ENCODE measurements around the gene LY6G6C. TPM values are rescaled to one million over a fixed set of nuclear protein-coding genes. Genes with fewer than 3 reads are reported as not detected.
A peak's percentile ranks its signal among the peaks of the same experiment; 100 is the strongest.

Gene LY6G6C
- total and polyA plus RNA-seq, 4 donors: 0.14 to 0.16 TPM; not detected in 2

DNA sequence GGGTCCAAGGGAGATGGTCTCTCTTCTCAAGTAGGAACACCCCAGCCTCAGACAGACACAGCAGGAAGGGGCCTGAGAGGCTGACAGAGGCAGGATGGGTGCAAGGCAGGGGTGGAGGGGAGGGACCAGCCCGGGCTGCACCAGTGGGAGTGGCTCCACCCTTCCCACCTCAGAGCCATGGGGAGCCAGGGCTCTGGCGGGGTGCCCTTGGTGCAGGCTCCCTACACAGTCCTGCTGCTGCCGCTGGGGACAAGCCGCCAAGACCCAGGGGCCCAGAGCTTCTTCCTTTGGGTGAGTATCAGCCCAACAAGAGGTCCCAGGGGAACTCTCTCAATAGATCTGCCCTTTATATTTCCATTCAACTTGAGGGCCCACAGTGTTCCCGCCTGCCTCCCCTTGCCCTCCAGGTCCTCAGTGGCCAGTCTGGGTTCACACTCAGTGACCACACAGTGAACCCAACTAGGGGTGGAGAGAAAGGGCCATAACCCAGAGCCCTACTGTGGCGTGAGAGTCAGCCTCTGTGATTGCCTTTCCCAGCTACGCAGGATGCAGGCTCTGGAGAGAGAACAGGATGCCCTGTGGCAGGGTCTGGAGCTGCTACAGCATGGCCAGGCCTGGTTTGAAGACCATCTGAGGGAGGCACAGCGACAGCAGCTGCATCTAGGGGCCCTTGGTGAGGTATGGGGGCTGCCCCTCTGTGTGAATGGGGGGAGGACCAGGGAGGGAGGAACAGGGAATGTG, 41.5 kb upstream of the LY6G6C start:
- 78 to 84% methylated on average over 8 of the region's 8 CpGs for WGBS, 2 donors
- no peaks in the 10 kb centered on the region for H3K27me3 ChIP-seq (ENCODE audit: control insufficient read depth in 3 of 3, insufficient read depth in 3 of 3, low read length in 2 of 3)
- H3K27ac ChIP-seq (ENCODE audit: low read depth in 1 of 2, low read length in 1 of 2): peak overlapping the region in 1 of 2 donors; percentile 54
- DNase-seq (no peak), ATAC-seq (ENCODE audit: insufficient read depth, low FRiP score) (no peak)
- H3K9me3 ChIP-seq (ENCODE audit: control insufficient read depth in 4 of 4, insufficient read depth in 3 of 4, low read length in 3 of 4): no peaks in the 10 kb centered on the region
- H3K4me3 ChIP-seq: no peak overlapping the region
- H3K4me1 ChIP-seq (ENCODE audit: control insufficient read depth in 5 of 5, insufficient read depth in 5 of 5, low read length in 5 of 5): peaks cover 0 to 6% (median 0%) of the 10 kb centered on the region in 5 donors
- H3K36me3 ChIP-seq (ENCODE audit: control insufficient read depth in 4 of 4, insufficient read depth in 4 of 4, low read length in 4 of 4): peaks cover 0 to 3% (median 0%) of the 10 kb centered on the region in 4 donors
- no peak overlapping the region for H3K9ac ChIP-seq (ENCODE audit: insufficient read depth in 1 of 2, low read length in 2 of 2)
- TF ChIP-seq, protein P1, sequence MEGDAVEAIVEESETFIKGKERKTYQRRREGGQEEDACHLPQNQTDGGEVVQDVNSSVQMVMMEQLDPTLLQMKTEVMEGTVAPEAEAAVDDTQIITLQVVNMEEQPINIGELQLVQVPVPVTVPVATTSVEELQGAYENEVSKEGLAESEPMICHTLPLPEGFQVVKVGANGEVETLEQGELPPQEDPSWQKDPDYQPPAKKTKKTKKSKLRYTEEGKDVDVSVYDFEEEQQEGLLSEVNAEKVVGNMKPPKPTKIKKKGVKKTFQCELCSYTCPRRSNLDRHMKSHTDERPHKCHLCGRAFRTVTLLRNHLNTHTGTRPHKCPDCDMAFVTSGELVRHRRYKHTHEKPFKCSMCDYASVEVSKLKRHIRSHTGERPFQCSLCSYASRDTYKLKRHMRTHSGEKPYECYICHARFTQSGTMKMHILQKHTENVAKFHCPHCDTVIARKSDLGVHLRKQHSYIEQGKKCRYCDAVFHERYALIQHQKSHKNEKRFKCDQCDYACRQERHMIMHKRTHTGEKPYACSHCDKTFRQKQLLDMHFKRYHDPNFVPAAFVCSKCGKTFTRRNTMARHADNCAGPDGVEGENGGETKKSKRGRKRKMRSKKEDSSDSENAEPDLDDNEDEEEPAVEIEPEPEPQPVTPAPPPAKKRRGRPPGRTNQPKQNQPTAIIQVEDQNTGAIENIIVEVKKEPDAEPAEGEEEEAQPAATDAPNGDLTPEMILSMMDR (IDR thresholded peaks at IDR 0.05; ENCODE audit: control extremely low read depth, extremely low read depth): no peak

DNA sequence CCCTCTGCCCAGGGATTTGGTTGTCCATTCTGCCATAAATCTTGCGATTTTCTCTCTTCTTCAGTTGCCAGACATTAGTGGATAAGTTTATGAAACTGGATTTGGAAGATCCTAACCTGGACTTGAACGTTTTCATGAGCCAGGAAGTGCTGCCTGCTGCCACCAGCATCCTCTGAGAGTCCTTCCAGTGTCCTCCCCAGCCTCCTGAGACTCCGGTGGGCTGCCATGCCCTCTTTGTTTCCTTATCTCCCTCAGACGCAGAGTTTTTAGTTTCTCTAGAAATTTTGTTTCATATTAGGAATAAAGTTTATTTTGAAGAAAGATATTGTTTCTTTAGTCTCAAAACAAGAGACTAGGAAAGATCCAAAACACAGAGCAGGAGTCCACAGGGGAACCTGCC, 40.8 kb upstream of the LY6G6C start, which contains the start of gene SAPCD1:
SAPCD1 (plus strand) TSS at position 301 of the 400 bp plus-strand sequence. CDS start 399 bp downstream, outside the sequence.
- Histone ChIP-seq H3K27ac (ENCODE audit: low read depth in 1 of 2, low read length in 1 of 2) (peak within 1 kb of the TSS in 1 of 2 donors; percentile 54), H3K27me3 (ENCODE audit: control insufficient read depth in 3 of 3, insufficient read depth in 3 of 3, low read length in 2 of 3) (no peaks in the 10 kb centered on the region), H3K4me3 (no peak within 1 kb of the TSS), H3K9ac (ENCODE audit: insufficient read depth in 1 of 2, low read length in 2 of 2) (no peak within 1 kb of the TSS), H3K9me3 (ENCODE audit: control insufficient read depth in 4 of 4, insufficient read depth in 3 of 4, low read length in 3 of 4) (no peaks in the 10 kb centered on the region), H3K4me1 (ENCODE audit: control insufficient read depth in 5 of 5, insufficient read depth in 5 of 5, low read length in 5 of 5) (peaks cover 0 to 6% (median 0%) of the 10 kb centered on the region in 5 donors), H3K36me3 (ENCODE audit: control insufficient read depth in 4 of 4, insufficient read depth in 4 of 4, low read length in 4 of 4) (peaks cover 0 to 3% (median 0%) of the 10 kb centered on the region in 4 donors)
- 81 to 84% methylated on average over 4 of the region's 4 CpGs for WGBS, 2 donors
- ATAC-seq (ENCODE audit: insufficient read depth, low FRiP score): no peak
- DNase-seq: no peak
- TF ChIP-seq, protein P1 (IDR thresholded peaks at IDR 0.05; ENCODE audit: control extremely low read depth, extremely low read depth): no peak

DNA sequence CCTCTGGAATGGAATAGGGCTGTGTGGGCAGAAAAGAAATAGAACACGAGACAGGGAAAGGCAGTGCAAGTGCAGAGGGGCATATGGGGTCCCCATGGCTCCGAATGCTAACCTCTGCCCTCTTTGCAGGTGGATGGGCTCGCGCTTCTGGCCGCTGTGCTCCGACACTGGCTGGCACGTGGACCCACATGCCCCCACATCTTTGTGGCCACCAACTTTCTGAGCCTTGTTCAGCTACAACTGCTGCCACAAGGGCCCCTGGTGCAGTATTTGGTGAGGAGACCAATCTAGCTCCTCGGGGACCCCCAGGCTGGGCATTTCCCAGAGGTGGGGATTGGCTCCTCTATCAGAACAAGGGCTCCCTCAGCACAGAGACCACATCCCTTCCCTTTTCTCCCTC, 39.8 kb upstream of the LY6G6C start:
- no peaks in the 10 kb centered on the region for H3K9me3 ChIP-seq (ENCODE audit: control insufficient read depth in 4 of 4, insufficient read depth in 3 of 4, low read length in 3 of 4)
- WGBS, 2 donors: 97 to 100% methylated on average over 8 of the region's 8 CpGs
- no peak for DNase-seq
- H3K4me1 ChIP-seq (ENCODE audit: control insufficient read depth in 5 of 5, insufficient read depth in 5 of 5, low read length in 5 of 5): peaks cover 0 to 4% (median 0%) of the 10 kb centered on the region in 5 donors
- H3K36me3 ChIP-seq (ENCODE audit: control insufficient read depth in 4 of 4, insufficient read depth in 4 of 4, low read length in 4 of 4): peaks cover 0 to 3% (median 0%) of the 10 kb centered on the region in 4 donors
- TF ChIP-seq, protein P1 (IDR thresholded peaks at IDR 0.05; ENCODE audit: control extremely low read depth, extremely low read depth): no peak
- H3K27ac ChIP-seq (ENCODE audit: low read depth in 1 of 2, low read length in 1 of 2): no peak overlapping the region
- H3K4me3 ChIP-seq: no peak overlapping the region
- no peaks in the 10 kb centered on the region for H3K27me3 ChIP-seq (ENCODE audit: control insufficient read depth in 3 of 3, insufficient read depth in 3 of 3, low read length in 2 of 3)
- no peak overlapping the region for H3K9ac ChIP-seq (ENCODE audit: insufficient read depth in 1 of 2, low read length in 2 of 2)
- no peak for ATAC-seq (ENCODE audit: insufficient read depth, low FRiP score)
